K562 (cell line): ENCODE results near the gene PDE3A.

Source experiments
- CBX3 ChIP-seq, 2 experiments: IDR thresholded peaks; 1 replicate in 1 of 2; 2 replicates in 1 of 2; pipeline ENCODE4 v1.6.1; 2012; ENCODE audit warnings: inconsistent platforms in 2 of 2, low read length in 2 of 2, borderline replicate concordance in 1 of 2, control low read depth in 1 of 2
- CTCF ChIP-seq, 3 experiments: IDR thresholded peaks in 2 of 3; conservative IDR thresholded peaks in 1 of 3; 2 replicates each; pipeline ENCODE4 v1.5.1; 2011 to 2012; ENCODE audit warnings: low read length in 3 of 3, mild to moderate bottlenecking in 3 of 3, control low read depth in 2 of 3, improper control_type of control experiment in 1 of 3, inconsistent platforms in 1 of 3, low read depth in 1 of 3, mixed read lengths in 1 of 3, moderate library complexity in 1 of 3; ENCODE audit not compliant: insufficient read depth in 2 of 3
- FOXM1 ChIP-seq, 2 experiments: fragments of 450-650 bp in 1 of 2; sonication (generic) in 1 of 2; formaldehyde crosslinking in 1 of 2; IDR thresholded peaks; 2 replicates each; pipeline versions ENCODE4 v1.6.1 to v1.9.0; 2017 to 2022; ENCODE audit warnings: low read depth in 2 of 2, mild to moderate bottlenecking in 2 of 2, missing genetic modification reagents in 1 of 2, moderate library complexity in 1 of 2
- HOXB6 ChIP-seq: fragments of 250-450 bp; sonication (Bioruptor Pico); IDR thresholded peaks from 2 replicates; pipeline ENCODE4 v1.5.1; 2022; ENCODE audit warnings: mild to moderate bottlenecking, borderline replicate concordance
- MYBL2 ChIP-seq, 2 experiments: fragments of 450-650 bp in 1 of 2; sonication (generic) in 1 of 2; formaldehyde crosslinking in 1 of 2; IDR thresholded peaks; 2 replicates each; pipeline versions ENCODE4 v1.6.1 to v1.8.1; 2017 to 2022; ENCODE audit warnings: borderline replicate concordance in 1 of 2, inconsistent platforms in 1 of 2, low read depth in 1 of 2, mild to moderate bottlenecking in 1 of 2, missing genetic modification reagents in 1 of 2, moderate library complexity in 1 of 2
- NFYB ChIP-seq: IDR thresholded peaks from 2 replicates; pipeline ENCODE4 v1.6.1; 2011; ENCODE audit warnings: mild to moderate bottlenecking, moderate library complexity; ENCODE audit not compliant: insufficient read length; ENCODE audit errors: extremely low read depth
- RAD51 ChIP-seq: fragments of 450-650 bp; IDR thresholded peaks from 2 replicates; pipeline ENCODE4 v1.7.1; 2016; ENCODE audit warnings: low read depth, mild to moderate bottlenecking, borderline replicate concordance
- RNF219 ChIP-seq: fragments of 250-450 bp; sonication (Bioruptor Pico); IDR thresholded peaks from 2 replicates; pipeline ENCODE4 v1.5.0; 2022; ENCODE audit warnings: mild to moderate bottlenecking
- SAP30 ChIP-seq: fragments of 200-600 bp; sonication (generic); IDR thresholded peaks from 2 replicates; pipeline ENCODE4 v1.6.1; 2012; ENCODE audit warnings: borderline replicate concordance, low read depth, mild to moderate bottlenecking, moderate library complexity, low read length, control low read depth, inconsistent platforms; ENCODE audit not compliant: insufficient read depth, poor library complexity, severe bottlenecking
- TBL1XR1 ChIP-seq, 2 experiments: IDR thresholded peaks; 2 replicates each; pipeline ENCODE4 v1.6.1; 2012; ENCODE audit warnings: improper control_type of control experiment in 2 of 2, low read length in 2 of 2, mild to moderate bottlenecking in 1 of 2
- ZNF316 ChIP-seq: fragments of 450-650 bp; IDR thresholded peaks from 2 replicates; pipeline ENCODE4 v1.6.1; 2016

- no peak for TF ChIP-seq CTCF (IDR thresholded peaks at IDR 0.05 in 2 of 3, conservative IDR thresholded peaks at IDR 0.05 in 1 of 3; ENCODE audit: insufficient read depth in 2 of 3, low read depth in 1 of 3, low read length in 3 of 3)
- no peak for TF ChIP-seq HOXB6
- no peak for TF ChIP-seq ZNF316
- no peak for TF ChIP-seq TBL1XR1 (IDR thresholded peaks at IDR 0.05; ENCODE audit: low read length in 2 of 2)
- no peak for TF ChIP-seq RAD51
- TF ChIP-seq MYBL2 (IDR thresholded peaks at IDR 0.05; ENCODE audit: low read depth): no peak
- no peak for TF ChIP-seq MYBL2 (CRISPR knock-in tag; IDR thresholded peaks at IDR 0.05; ENCODE audit: borderline replicate concordance)
- no peak for TF ChIP-seq RNF219 (CRISPR knock-in tag)
- TF ChIP-seq NFYB: no peak
- no peak for TF ChIP-seq FOXM1 (IDR thresholded peaks at IDR 0.05; ENCODE audit: low read depth)
- no peak for TF ChIP-seq FOXM1 (CRISPR knock-in tag; IDR thresholded peaks at IDR 0.05; ENCODE audit: low read depth)
- TF ChIP-seq SAP30: no peak
- no peak for TF ChIP-seq CBX3 (IDR thresholded peaks at IDR 0.05; ENCODE audit: borderline replicate concordance in 1 of 2, low read length in 2 of 2)
These were observed 139.4 kb downstream of the PDE3A start for GRCh38 chr12:20507711-20508110.
